ENCODE data around the gene LHPP. TPM values are rescaled to one million over a fixed set of nuclear protein-coding genes. Genes with fewer than 3 reads are reported as not detected.
A peak's percentile ranks its signal among the peaks of the same experiment; 100 is the strongest.

LHPP gene
- total RNA-seq, 2 experiments from 2014 or later = 17.6 to 20.7 TPM

DNA sequence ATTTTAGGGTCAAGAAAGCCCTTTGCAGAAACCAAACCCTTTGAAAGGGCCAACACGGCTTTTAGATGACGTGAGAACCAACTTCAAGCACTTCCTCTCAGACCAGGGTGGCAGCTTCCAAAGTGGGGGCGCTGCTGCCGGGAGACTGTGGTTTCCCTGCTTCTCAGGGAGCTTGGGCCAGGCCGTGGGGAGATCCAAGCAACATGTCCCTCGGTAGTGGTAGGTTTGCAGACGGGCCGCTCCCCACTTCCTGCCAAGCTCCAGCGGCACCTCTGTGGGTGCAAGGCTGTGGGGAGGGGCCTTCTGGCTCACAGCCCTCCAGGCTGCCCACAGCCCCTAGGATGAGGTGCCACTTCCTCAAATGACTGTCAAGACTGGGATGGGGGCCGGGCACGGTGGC is 150.1 kb downstream of the LHPP start:
- POLR2A ChIA-PET = interaction anchor here (1.0 to 2.7 kb wide), 6 partner anchors 37 to 130 kb away, joined by 4 to 10 read pairs (median 6); no protein-coding TSS in a partner anchor
- H3K36me3 Mint-ChIP-seq (ENCODE audit: low read depth) = peaks cover 7% of the 10 kb centered on the region
- H3K4me3 Mint-ChIP-seq = no peak overlapping the region
- H3K9me3 Mint-ChIP-seq = no peaks in the 10 kb centered on the region
- peak overlapping the region; percentile 69 for H3K27ac Mint-ChIP-seq
- H3K27me3 Mint-ChIP-seq = peaks cover 2% of the 10 kb centered on the region
- CTCF ChIA-PET = interaction anchor here (0.9 to 1.5 kb wide), 4 partner anchors 77 to 130 kb away, joined by 3 to 5 read pairs (median 4); no protein-coding TSS in a partner anchor
- peak; percentile 73 for DNase-seq
- peaks cover 49% of the 10 kb centered on the region for H3K4me1 Mint-ChIP-seq

DNA sequence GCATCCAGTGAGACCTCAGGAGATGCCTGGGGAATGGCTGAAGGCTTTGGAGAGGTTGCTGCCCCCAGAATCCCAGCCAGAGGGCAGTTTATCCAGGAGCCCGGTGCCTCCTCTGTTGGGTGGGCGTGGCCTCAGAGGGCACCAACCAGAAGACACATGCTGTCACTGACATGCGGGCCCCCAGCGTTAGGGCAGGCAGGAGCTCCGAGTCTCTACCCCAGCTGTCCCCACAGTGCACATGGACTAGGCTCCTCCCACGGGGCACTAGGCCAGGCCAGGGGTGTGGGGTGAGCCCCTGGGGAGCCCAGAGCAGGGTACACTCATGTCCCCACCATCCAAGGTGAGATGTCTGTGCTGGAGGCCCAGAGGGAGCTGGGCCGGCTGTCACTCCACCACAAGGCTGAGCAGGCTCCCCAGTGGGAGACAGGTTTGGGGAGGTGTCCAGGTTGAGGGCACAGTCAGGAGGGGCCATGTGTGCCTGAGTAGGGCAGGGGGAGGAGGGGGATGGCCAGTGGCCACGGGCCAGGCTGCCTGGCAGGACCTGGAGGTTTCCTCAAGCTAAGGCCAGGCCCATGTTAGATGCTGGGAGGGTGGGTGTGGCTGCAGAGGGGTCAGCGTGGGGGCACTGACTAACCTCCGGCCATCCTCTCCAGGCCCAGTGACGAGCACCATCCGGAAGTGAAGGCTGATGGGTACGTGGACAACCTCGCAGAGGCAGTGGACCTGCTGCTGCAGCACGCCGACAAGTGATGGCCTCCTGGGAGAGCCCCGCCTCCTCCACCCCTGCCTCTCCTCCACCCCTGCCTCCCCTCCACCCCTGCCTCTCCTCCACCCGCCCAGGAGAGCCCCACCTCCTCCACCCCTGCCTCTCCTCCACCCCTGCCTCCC is 151.2 kb downstream of the LHPP start:
- ChIA-PET CTCF (interaction anchor here (0.8 to 2.0 kb wide), 3 partner anchors 107 to 132 kb away, joined by 3 to 11 read pairs (median 4); no protein-coding TSS in a partner anchor), POLR2A (interaction anchor here (0.8 to 2.7 kb wide), 10 partner anchors 14 to 189 kb away, joined by 3 to 10 read pairs (median 5); partner anchors contain the start of gene ABRAXAS2)
- peaks cover 2% of the 10 kb centered on the region for H3K27me3 Mint-ChIP-seq
- H3K4me3 Mint-ChIP-seq = no peak overlapping the region
- DNase-seq = peak; percentile 25
- H3K36me3 Mint-ChIP-seq (ENCODE audit: low read depth) = peaks cover 12% of the 10 kb centered on the region
- H3K27ac Mint-ChIP-seq = peak overlapping the region; percentile 38
- no peaks in the 10 kb centered on the region for H3K9me3 Mint-ChIP-seq
- H3K4me1 Mint-ChIP-seq = peaks cover 49% of the 10 kb centered on the region

DNA sequence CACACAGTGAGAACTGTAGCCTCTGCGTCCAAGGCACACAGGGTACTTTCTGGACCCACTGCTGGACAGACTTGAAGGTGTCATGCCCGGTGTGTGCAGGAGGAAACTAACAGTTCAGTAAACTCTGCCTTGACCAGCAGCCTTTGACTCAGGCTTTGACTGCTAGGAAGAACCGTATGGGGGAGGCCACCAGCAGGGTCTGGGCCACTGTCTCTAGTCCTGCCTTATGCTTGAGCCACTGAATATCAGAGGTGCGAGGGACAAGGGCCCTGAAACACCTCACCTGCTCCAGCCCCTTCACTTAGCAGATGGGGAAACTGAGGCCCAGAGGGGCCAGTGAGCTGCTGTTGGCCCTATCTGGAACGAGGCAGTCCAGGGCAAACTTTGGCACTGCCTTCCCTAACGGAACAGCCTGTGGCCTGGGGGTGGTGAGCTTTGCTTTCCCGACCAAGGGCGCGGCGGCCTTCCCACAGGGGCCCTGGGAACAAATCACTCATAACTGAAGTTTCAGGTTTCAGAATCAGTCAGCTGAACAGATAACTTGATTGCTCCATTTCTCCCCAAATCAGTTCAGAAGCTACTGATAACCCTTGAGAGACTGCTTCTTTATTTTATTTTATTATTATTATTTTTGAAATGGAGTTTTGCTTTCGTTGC is 152.5 kb downstream of the LHPP start:
- peaks cover 52% of the 10 kb centered on the region for H3K4me1 Mint-ChIP-seq
- POLR2A ChIA-PET = interaction anchor here (0.8 to 2.6 kb wide), 11 partner anchors 34 to 188 kb away, joined by 3 to 10 read pairs (median 3); partner anchors contain the start of gene ABRAXAS2
- CTCF ChIA-PET = interaction anchor here (1.0 to 2.0 kb wide), 4 partner anchors 75 to 127 kb away, joined by 3 to 11 read pairs (median 4); no protein-coding TSS in a partner anchor
- peaks cover 2% of the 10 kb centered on the region for H3K27me3 Mint-ChIP-seq
- H3K36me3 Mint-ChIP-seq (ENCODE audit: low read depth) = peaks cover 13% of the 10 kb centered on the region
- H3K9me3 Mint-ChIP-seq = no peaks in the 10 kb centered on the region
- no peak overlapping the region for H3K4me3 Mint-ChIP-seq
- H3K27ac Mint-ChIP-seq = no peak overlapping the region
- DNase-seq = peak; percentile 61

DNA sequence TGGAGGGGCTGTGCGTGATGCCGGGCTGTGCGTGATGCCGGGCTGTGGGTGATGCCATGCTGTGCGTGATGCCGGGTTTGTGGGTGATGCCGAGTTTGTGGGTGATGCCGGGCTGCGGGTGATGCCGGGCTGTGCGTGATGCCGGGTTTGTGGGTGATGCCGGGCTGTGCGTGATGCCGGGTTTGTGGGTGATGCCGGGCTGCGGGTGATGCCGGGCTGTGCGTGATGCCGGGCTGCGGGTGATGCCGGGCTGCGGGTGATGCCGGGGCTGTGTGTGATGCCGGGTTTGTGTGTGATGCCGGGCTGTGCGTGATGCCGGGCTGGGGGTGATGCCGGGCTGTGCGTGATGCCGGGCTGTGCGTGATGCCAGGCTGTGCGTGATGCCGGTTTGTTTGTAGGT is 153.6 kb downstream of the LHPP start:
- no peak for DNase-seq
- Mint-ChIP-seq H3K9me3 (no peaks in the 10 kb centered on the region), H3K27me3 (peaks cover 2% of the 10 kb centered on the region), H3K27ac (no peak overlapping the region), H3K36me3 (ENCODE audit: low read depth) (peaks cover 10% of the 10 kb centered on the region), H3K4me1 (peaks cover 57% of the 10 kb centered on the region), H3K4me3 (no peak overlapping the region)
- ChIA-PET POLR2A (no interaction called here), CTCF (interaction anchor here (1.0 kb wide), 1 partner anchor 74 kb away, joined by 3 read pairs; no protein-coding TSS in a partner anchor)

DNA sequence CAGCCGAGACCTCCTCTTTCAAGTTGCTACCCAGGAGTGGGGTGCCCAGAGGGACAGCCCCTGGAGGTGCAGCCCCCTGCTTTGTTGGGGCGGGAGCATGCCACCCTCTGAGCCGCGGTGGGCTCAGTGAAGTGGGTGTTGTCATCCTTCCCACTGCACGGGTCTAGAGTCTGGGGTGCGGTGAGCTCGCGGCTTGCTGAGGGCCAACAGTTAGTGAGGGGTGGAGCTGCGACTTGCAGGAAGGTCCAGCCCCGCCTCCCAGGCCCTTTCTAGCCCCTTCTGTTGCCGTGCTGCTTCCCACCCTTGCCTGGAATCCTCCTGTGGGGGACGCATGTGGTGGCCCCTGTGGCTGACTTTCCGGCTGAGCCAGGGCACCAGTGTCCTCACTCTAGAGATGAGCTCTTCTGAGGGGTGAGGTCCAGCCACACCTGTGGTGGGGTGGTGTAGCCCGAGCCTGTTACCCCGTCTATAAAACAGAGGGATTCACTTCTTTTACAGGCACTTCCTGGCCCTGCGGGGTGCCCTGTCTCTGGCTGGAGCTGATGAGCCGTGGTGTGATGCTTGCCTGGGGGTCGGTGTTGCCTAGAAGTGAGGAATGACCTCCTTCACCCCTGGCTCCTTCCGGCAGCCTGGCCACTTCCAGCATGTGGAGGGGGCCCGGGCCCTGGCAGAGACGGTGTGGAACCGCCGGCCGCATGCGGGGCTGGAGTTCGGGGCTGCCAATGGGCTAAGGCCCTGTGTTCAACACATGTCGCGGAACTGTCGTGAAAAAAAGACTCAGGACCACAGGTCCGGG is 154.6 kb downstream of the LHPP start:
- ChIA-PET CTCF (interaction anchor here (0.7 kb wide), 1 partner anchor 43 kb away, joined by 3 read pairs; no protein-coding TSS in a partner anchor), POLR2A (interaction anchor here (1.0 kb wide), 1 partner anchor 31 kb away, joined by 3 read pairs; no protein-coding TSS in a partner anchor)
- Mint-ChIP-seq H3K9me3 (no peaks in the 10 kb centered on the region), H3K27ac (no peak overlapping the region), H3K27me3 (peaks cover 2% of the 10 kb centered on the region), H3K4me3 (no peak overlapping the region), H3K4me1 (peaks cover 54% of the 10 kb centered on the region), H3K36me3 (ENCODE audit: low read depth) (peaks cover 10% of the 10 kb centered on the region)
- no peak for DNase-seq

DNA sequence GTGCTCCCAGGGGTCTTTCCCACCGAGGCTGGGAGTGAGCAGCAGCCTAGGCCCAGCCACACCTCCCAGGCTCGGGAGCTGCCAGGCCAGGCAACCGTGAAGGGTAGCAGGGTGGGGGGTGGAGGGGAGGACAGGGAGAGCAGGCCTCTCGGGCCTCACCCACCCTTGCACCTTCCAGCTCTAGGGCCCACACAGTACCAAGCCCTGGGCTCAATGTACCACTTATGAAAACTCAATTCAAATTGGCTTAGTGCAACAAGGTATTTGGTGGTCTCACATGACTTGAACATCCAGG is 155.2 kb downstream of the LHPP start:
- Mint-ChIP-seq H3K4me3 (no peak overlapping the region), H3K36me3 (ENCODE audit: low read depth) (peaks cover 10% of the 10 kb centered on the region), H3K9me3 (no peaks in the 10 kb centered on the region), H3K27ac (no peak overlapping the region), H3K27me3 (peaks cover 2% of the 10 kb centered on the region), H3K4me1 (peaks cover 49% of the 10 kb centered on the region)
- no peak for DNase-seq
- POLR2A ChIA-PET = interaction anchor here (1.0 kb wide), 1 partner anchor 31 kb away, joined by 3 read pairs; no protein-coding TSS in a partner anchor
- CTCF ChIA-PET = no interaction called here

DNA sequence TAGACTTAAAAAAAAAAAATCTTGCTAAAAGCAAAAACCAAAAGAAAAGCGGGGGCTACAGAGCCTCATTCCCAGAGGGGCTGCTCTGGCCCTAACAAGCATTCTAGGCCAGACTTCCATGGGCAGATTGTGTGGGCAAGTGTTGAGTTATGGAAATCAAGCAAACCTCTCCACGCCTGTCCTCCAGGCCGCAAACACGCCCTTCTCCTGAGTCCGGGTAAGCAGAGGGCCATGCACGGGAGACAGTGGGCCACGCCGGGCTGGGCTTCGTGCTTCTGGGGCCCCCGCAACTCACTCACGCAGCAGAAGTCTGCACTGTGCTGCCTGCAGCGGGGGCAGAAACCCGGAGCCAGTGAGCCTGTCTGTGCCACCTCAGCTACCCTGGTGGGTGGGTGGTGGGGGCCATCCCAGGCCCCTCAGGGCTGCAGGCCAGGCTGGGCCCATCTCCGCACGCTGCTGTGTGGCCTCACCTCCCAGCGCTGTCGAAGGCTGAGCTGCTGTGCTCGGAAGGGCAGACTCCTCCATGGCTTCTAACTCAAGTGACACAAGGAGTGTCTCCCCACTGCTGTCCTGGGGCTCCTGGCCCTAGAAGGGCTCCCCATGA is 156.9 kb downstream of the LHPP start:
- Mint-ChIP-seq H3K27ac (no peak overlapping the region), H3K4me3 (no peak overlapping the region), H3K9me3 (no peaks in the 10 kb centered on the region), H3K36me3 (ENCODE audit: low read depth) (peaks cover 18% of the 10 kb centered on the region), H3K27me3 (peaks cover 2% of the 10 kb centered on the region), H3K4me1 (peaks cover 32% of the 10 kb centered on the region)
- ChIA-PET POLR2A (interaction anchor here (0.8 to 1.2 kb wide), 2 partner anchors 9 to 82 kb away, joined by 3 to 4 read pairs; no protein-coding TSS in a partner anchor), CTCF (interaction anchor here (1.3 kb wide), 1 partner anchor 123 kb away, joined by 4 read pairs; no protein-coding TSS in a partner anchor)
- no peak for DNase-seq

DNA sequence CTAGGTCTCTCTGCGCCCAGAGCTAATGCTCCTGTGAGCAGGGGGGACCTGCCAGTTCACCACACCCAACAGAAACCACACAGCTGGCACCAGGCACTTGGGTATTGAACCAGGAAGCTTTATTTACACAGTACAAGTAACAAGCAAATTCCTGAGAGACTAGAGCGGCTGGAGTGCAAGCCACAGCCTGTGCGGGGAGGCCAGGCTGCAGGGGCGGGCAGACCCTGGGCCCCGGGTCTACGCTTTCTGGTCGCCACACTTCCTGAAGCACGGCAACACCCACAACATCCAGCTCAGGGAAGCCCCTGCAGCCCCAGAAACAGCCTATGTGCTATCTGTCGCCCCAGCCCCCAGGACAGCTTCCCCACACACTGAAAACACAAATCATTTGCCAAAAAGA is 157.6 kb downstream of the LHPP start:
- H3K4me3 Mint-ChIP-seq = no peak overlapping the region
- ChIA-PET CTCF (interaction anchor here (1.3 kb wide), 1 partner anchor 122 kb away, joined by 4 read pairs; no protein-coding TSS in a partner anchor), POLR2A (interaction anchor here (0.8 to 1.2 kb wide), 2 partner anchors 8 to 82 kb away, joined by 3 to 4 read pairs; no protein-coding TSS in a partner anchor)
- no peak overlapping the region for H3K27ac Mint-ChIP-seq
- H3K9me3 Mint-ChIP-seq = no peaks in the 10 kb centered on the region
- peaks cover 2% of the 10 kb centered on the region for H3K27me3 Mint-ChIP-seq
- peaks cover 26% of the 10 kb centered on the region for H3K4me1 Mint-ChIP-seq
- no peak for DNase-seq
- peaks cover 24% of the 10 kb centered on the region for H3K36me3 Mint-ChIP-seq (ENCODE audit: low read depth)

DNA sequence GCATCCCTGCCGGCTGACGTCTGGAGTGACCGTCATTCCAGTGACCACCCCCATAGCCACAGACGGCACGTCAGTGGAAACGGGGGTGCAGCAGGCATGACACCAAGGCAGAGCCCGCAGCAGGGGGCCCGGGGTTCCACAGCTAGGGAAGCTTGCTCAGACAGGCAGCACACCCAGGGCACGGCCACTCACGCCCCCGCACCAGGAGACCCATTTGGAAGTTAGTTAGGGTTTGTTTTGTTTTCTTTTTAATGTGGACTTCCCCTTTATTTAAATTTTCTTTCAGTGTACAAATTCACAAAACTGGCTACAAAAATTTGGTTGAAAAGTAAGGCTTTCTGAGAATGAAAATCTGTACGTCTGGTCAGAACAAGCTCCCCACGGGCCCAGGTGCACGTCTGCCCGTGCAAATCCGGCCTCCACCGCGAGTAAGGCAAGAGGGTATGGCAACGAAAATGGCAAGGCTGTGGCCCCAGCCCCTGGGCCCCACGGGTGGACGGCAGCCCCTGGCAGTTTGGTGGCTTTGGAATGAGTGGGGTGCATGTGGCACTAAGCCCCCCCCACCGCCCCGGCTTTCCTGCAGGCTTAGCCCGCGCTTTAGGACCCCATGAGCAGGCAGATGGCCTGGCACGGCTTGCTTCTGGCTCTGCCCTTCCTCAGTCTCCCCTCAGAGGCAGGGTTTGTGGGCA is 158.3 kb downstream of the LHPP start:
- H3K4me3 Mint-ChIP-seq = no peak overlapping the region
- POLR2A ChIA-PET = interaction anchor here (1.2 kb wide), 1 partner anchor 8 kb away, joined by 4 read pairs; no protein-coding TSS in a partner anchor
- H3K27ac Mint-ChIP-seq = no peak overlapping the region
- peaks cover 2% of the 10 kb centered on the region for H3K27me3 Mint-ChIP-seq
- DNase-seq = no peak
- H3K9me3 Mint-ChIP-seq = no peaks in the 10 kb centered on the region
- peaks cover 22% of the 10 kb centered on the region for H3K4me1 Mint-ChIP-seq
- CTCF ChIA-PET = interaction anchor here (1.3 kb wide), 1 partner anchor 122 kb away, joined by 4 read pairs; no protein-coding TSS in a partner anchor
- peaks cover 21% of the 10 kb centered on the region for H3K36me3 Mint-ChIP-seq (ENCODE audit: low read depth)

DNA sequence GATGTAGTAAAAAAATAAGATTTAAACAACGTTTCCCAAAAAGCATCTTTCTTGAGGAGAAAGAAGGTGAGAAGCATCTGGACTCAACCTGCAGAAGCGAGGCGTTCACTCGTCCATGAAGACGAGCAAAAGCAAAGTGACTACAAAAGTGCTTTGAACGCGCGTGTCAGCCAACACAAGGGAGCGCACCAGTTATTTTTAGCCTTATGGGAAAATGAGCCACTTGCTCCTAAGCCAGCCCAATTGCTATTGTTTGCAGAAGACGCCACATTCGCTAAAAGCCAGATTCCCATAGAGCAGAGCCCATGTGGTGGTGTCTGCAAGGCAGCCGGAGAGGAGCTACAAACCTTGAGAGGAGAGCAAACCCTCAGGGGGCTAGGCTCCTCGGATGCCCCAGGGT is 160.0 kb downstream of the LHPP start:
- peaks cover 21% of the 10 kb centered on the region for H3K36me3 Mint-ChIP-seq (ENCODE audit: low read depth)
- ChIA-PET POLR2A (no interaction called here), CTCF (interaction anchor here (1.8 kb wide), 1 partner anchor 98 kb away, joined by 5 read pairs; no protein-coding TSS in a partner anchor)
- no peak overlapping the region for H3K27ac Mint-ChIP-seq
- no peak overlapping the region for H3K4me3 Mint-ChIP-seq
- DNase-seq = no peak
- no peaks in the 10 kb centered on the region for H3K27me3 Mint-ChIP-seq
- H3K9me3 Mint-ChIP-seq = no peaks in the 10 kb centered on the region
- peaks cover 26% of the 10 kb centered on the region for H3K4me1 Mint-ChIP-seq

DNA sequence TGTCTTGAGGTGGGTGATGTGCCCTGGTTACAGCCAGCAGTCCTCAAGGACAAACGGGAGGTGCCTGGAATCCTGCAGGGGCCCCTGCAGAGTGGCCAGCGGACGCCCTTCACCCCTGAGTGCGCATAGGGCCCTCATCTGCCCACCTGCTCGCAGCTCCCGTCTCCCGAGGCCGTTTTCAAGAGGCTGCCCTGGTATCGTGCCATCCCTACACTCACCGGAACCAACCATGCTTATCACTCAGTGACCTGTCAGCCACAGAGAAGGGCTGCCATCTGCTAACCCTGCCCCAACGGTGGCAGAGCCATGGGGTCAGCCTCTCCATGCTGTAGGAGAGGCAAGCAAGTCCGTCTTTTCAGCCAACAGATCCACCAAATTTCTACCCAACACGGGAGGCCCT is 160.5 kb downstream of the LHPP start:
- Mint-ChIP-seq H3K27ac (no peak overlapping the region), H3K9me3 (no peaks in the 10 kb centered on the region), H3K27me3 (no peaks in the 10 kb centered on the region), H3K36me3 (ENCODE audit: low read depth) (peaks cover 19% of the 10 kb centered on the region), H3K4me3 (no peak overlapping the region), H3K4me1 (peaks cover 32% of the 10 kb centered on the region)
- ChIA-PET CTCF (interaction anchor here (1.8 kb wide), 1 partner anchor 97 kb away, joined by 5 read pairs; no protein-coding TSS in a partner anchor), POLR2A (no interaction called here)
- DNase-seq = no peak
